GM23248 (cell line): ENCODE data around the gene TMEM39B. TPM values are rescaled to one million over a fixed set of nuclear protein-coding genes. Genes with fewer than 3 reads are reported as not detected.

Experiments used
- DNase-seq: peaks from one replicate; pipeline ENCODE4 v3.0.0-alpha.2; 2015
- H2AFZ ChIP-seq: fragments of 200-600 bp; sonication (generic); 2 replicates; pipeline ENCODE4 v1.6.1; 2016; ENCODE audit warnings: antibody characterized with exemption
- H3F3A ChIP-seq: fragments of 200-600 bp; sonication (generic); 2 replicates; pipeline ENCODE4 v1.6.1; 2016; ENCODE audit warnings: mild to moderate bottlenecking, antibody characterized with exemption, mixed run types; ENCODE audit not compliant: insufficient read depth
- H3K27ac ChIP-seq: fragments of 200-600 bp; sonication (generic); 2 replicates; pipeline ENCODE4 v1.5.1; 2016; ENCODE audit warnings: mild to moderate bottlenecking
- H3K27me3 ChIP-seq: fragments of 200-600 bp; sonication (generic); replicated peaks from 2 replicates; pipeline ENCODE4 v1.6.1; 2016; ENCODE audit warnings: mild to moderate bottlenecking; ENCODE audit not compliant: insufficient read depth
- H3K36me3 ChIP-seq: fragments of 200-600 bp; sonication (generic); 2 replicates; pipeline ENCODE4 v1.6.1; 2016; ENCODE audit warnings: low read depth, mild to moderate bottlenecking
- H3K4me1 ChIP-seq: fragments of 200-600 bp; sonication (generic); 2 replicates; pipeline ENCODE4 v1.6.1; 2016; ENCODE audit warnings: mild to moderate bottlenecking; ENCODE audit not compliant: insufficient read depth
- H3K4me2 ChIP-seq: fragments of 200-600 bp; sonication (generic); one replicate; pipeline ENCODE4 v1.6.1; 2016; ENCODE audit warnings: mild to moderate bottlenecking; ENCODE audit not compliant: unreplicated experiment
- H3K4me3 ChIP-seq: fragments of 200-600 bp; sonication (generic); 2 replicates; pipeline ENCODE4 v1.5.1; 2016; ENCODE audit warnings: mild to moderate bottlenecking
- H3K79me2 ChIP-seq: fragments of 200-600 bp; sonication (generic); 2 replicates; pipeline ENCODE4 v1.6.1; 2016; ENCODE audit warnings: mild to moderate bottlenecking; ENCODE audit not compliant: insufficient read depth
- H3K9ac ChIP-seq: fragments of 200-600 bp; sonication (generic); 2 replicates; pipeline ENCODE4 v1.6.1; 2016; ENCODE audit warnings: mild to moderate bottlenecking
- H3K9me2 ChIP-seq: fragments of 200-600 bp; sonication (generic); 2 replicates; pipeline ENCODE4 v1.6.1; 2016; ENCODE audit warnings: mixed run types, mild to moderate bottlenecking, moderate library complexity; ENCODE audit not compliant: insufficient read depth
- H3K9me3 ChIP-seq: fragments of 200-600 bp; sonication (generic); one replicate; pipeline ENCODE4 v1.6.1; 2017; ENCODE audit warnings: low read depth
- H4K20me1 ChIP-seq: fragments of 200-600 bp; sonication (generic); 2 replicates; pipeline ENCODE4 v1.6.0; 2016; ENCODE audit not compliant: insufficient read depth
- EZH2 ChIP-seq: fragments of 200-600 bp; sonication (generic); IDR thresholded peaks from 2 replicates; pipeline ENCODE4 v1.6.1; 2018; ENCODE audit warnings: antibody characterized with exemption, mild to moderate bottlenecking; ENCODE audit not compliant: insufficient read depth, poor library complexity, severe bottlenecking
- EZH2phosphoT487 ChIP-seq: fragments of 200-600 bp; sonication (generic); IDR thresholded peaks from 2 replicates; pipeline ENCODE4 v1.6.1; 2018; ENCODE audit warnings: antibody characterized with exemption, moderate library complexity, mild to moderate bottlenecking, low read depth; ENCODE audit not compliant: insufficient read depth
- WGBS, 2 experiments: methylation state at CpG; one replicate each; pipeline ENCODE4 v1.1.6; 2015 to 2017; ENCODE audit warnings: low lambda C conversion rate in 2 of 2, low coverage in 1 of 2; ENCODE audit errors: missing lambda C conversion rate in 2 of 2; 5-methylcytosine and 5-hydroxymethylcytosine counted together
- in situ Hi-C: fragments of 300-500 bp; cut with MboI; formaldehyde crosslinking; loops from 2 replicates; pipeline ENCODE4 v1.15.0; 2020
- polyA plus RNA-seq: library from polyadenylated mRNA; unstranded; fragments of >200 nt; fragmentation: Nextera tagmentation; extraction: Ambion mirVana; gene quantifications from 2 replicates; pipeline ENCODE4 v1.2.1, GENCODE V29; 2016
- total RNA-seq: library from RNA; depleted of rRNA; stranded (reverse); fragments of >200 nt; shearing (Covaris generic); gene quantifications from 2 replicates; pipeline ENCODE4 v1.2.3, GENCODE V29; 2014

TMEM39B gene
- total and polyA plus RNA-seq, 2 experiments from 2014 or later: 5.7 to 21.4 TPM

DNA sequence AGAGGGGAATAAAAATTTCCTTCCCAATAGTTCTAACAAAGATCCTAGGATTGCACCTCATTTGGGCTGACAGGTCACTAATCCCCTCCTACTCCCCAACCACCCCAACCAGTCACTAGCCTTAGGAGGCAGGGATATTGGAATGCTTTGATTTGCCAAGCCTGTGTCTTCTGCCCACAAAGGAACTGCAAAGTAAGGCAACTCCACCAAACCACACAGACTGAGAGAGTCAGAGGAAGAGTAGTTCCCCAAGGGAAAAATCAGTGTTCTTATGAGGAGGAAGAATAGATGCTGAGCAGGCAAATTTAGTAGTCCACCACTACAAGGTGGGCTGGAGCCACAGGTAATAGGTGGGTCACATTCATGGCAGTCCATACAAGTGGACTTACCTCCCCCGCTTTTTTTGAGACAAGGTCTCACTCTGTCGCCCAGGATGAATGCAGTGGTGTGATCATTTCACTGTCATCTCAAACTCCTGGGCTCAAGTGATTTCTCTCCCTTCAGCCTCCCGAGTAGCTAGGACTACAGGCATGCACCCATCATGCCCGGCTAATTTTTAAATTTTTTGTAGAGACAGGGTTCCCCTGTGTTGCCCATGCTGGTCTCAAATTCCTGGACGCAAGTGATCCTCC lies 3.7 kb upstream of the TMEM39B start:
- Histone ChIP-seq H3K4me3 (no peak overlapping the region), H3F3A (peaks cover 52% of the 10 kb centered on the region), H3K36me3 (no peaks in the 10 kb centered on the region), H2AFZ (no peak overlapping the region), H3K79me2 (peaks cover 10% of the 10 kb centered on the region), H4K20me1 (no peaks in the 10 kb centered on the region), H3K4me1 (peaks cover 31% of the 10 kb centered on the region), H3K4me2 (no peak overlapping the region), H3K9me3 (no peaks in the 10 kb centered on the region), H3K27ac (peak overlapping the region; percentile 21), H3K27me3 (no peaks in the 10 kb centered on the region), H3K9me2 (no peaks in the 10 kb centered on the region), H3K9ac (no peak overlapping the region)
- TF ChIP-seq EZH2phosphoT487: no peak
- no peak for TF ChIP-seq EZH2
- 76 to 83% methylated on average over 5 of the region's 5 CpGs for WGBS, 2 experiments
- in situ Hi-C loops: no loop called here
- peak; percentile 79 for DNase-seq

DNA sequence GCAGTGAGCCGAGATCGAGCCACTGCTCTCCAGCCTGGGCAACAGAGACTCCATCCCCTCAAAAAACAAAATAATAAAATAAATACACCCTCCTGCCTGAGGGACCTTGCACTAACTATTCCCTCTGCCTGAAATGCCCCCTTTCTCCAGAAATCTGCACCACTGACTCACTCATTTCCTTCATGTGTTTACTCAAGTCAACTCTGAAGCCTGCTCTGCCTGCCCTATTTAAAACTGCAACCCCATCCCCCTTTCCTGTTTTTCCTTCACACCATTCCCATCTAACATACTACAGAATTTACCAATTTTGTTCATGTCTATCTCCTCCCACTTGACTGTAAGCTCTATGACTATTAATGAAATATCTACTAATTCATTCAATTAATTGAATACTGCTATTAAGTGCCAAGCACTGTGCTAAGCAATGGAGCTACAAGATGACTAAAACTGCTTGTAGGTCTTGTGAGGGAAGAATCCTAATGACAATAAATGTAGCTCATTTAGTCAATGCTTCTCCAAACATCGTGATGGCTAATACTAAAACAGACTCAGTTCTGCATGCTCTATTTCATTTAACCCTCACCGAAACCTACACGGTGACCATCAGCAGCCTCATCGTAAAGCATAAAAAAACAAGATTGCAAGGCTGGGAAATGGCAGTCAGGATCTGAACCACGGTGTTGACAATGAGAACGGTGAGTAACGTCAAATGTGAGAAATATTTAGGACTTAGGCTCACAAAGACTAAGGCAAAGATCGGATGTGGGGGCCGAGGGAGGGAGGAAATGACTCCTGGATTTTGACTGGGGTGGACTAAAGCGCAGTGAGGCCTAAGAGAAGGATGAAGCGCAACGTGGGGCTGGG lies 749 bp upstream of the TMEM39B start:
- peaks cover 19% of the 10 kb centered on the region for H3K79me2 ChIP-seq
- H3K4me1 ChIP-seq: peaks cover 24% of the 10 kb centered on the region
- no peaks in the 10 kb centered on the region for H4K20me1 ChIP-seq
- TF ChIP-seq EZH2phosphoT487 (no peak), EZH2 (no peak)
- H3K9me3 ChIP-seq: no peaks in the 10 kb centered on the region
- in situ Hi-C loops: no loop called here
- no peaks in the 10 kb centered on the region for H3K27me3 ChIP-seq
- peak; percentile 81 for DNase-seq
- no peaks in the 10 kb centered on the region for H3K9me2 ChIP-seq
- peak overlapping the region; percentile 80 for H3K9ac ChIP-seq
- H3F3A ChIP-seq: peaks cover 30% of the 10 kb centered on the region
- H3K27ac ChIP-seq: peak overlapping the region; percentile 75
- H3K4me3 ChIP-seq: peak overlapping the region; percentile 85
- WGBS, 2 experiments: 15 to 16% methylated on average over 14 of the region's 14 CpGs
- H3K36me3 ChIP-seq: peaks cover 5% of the 10 kb centered on the region; the same call in 1 of the 2 replicates
- H2AFZ ChIP-seq: peak overlapping the region; percentile 81
- H3K4me2 ChIP-seq: peak overlapping the region; percentile 87

DNA sequence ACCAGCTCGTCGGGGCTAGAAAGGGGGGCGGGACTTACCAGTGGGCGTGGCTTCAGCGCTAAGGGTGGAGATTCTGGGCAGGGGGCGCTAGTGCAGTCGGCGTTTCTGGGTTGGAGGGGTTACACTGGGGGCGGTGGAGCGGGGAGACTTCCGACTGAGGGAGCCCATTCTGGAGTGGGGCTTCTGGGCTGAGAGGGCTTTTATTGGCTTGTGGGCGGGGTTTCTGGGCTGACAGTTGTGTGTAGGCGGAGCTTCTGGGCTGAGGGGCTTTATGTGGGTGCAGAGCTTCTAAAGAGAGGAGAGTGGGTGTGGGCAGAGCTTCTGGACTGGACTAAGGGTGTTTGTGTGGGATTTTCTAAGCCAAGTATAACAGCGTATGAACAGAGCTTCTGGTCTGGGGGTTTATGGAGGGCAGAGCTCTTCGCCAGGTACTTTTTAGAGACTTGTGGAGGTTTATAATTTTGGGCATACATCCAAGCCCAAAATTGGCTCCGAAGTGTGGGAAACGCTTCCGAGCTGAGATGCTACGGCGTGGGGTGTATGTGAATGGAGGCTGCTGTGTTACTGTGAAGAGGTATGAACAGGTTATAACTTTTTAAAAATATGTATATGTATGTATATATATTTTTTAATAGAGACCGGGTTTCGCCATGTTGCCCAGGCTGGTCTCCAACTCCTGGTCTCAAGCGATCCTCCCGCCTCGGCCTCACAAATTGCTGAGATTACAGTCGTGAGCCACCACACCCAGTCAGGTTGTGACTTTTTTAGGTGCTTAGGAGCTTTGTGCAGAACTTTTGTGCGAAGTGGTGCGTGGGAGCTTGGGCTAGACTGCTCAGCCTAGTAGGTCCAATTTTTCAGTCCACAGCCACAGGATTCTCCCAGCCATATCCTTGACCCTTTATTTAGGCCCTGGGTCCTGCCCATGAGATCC lies 825 bp downstream of the TMEM39B start:
- H3K27me3 ChIP-seq: no peaks in the 10 kb centered on the region
- 24 to 44% methylated on average over 16 to 28 of the region's 28 CpGs for WGBS, 2 experiments
- H3K4me3 ChIP-seq: peak overlapping the region; percentile 85

DNA sequence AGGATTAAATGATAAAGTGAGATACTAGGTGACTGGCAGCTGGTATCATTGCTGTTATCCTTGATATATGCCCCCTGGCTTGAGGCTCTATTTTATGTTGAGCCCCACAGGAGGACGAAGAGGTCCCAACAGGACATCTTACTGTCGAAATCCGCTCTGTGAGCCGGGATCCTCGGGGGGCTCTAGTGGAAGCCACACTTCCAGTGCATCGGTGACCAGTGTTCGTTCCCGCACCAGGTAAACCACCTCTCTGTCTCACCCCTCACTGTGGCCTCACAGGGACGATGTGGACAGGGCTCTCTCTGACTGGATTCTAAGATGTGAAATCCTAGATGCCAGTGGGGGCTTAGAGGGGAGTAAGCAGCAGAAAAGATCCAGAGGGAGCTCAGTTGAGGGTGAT lies 2.1 kb downstream of the TMEM39B start:
- H3K9me3 ChIP-seq: no peaks in the 10 kb centered on the region
- H3K27ac ChIP-seq: no peak overlapping the region
- no peak overlapping the region for H2AFZ ChIP-seq
- in situ Hi-C loops: no loop called here
- DNase-seq: no peak
- no peak overlapping the region for H3K4me3 ChIP-seq
- H3K4me2 ChIP-seq: no peak overlapping the region
- 94 to 96% methylated on average over 9 of the region's 9 CpGs for WGBS, 2 experiments
- H3K4me1 ChIP-seq: peaks cover 21% of the 10 kb centered on the region
- H3F3A ChIP-seq: peaks cover 11% of the 10 kb centered on the region
- no peak for TF ChIP-seq EZH2
- TF ChIP-seq EZH2phosphoT487: no peak
- H4K20me1 ChIP-seq: no peaks in the 10 kb centered on the region
- peaks cover 19% of the 10 kb centered on the region for H3K79me2 ChIP-seq
- no peaks in the 10 kb centered on the region for H3K9me2 ChIP-seq
- no peaks in the 10 kb centered on the region for H3K27me3 ChIP-seq
- no peak overlapping the region for H3K9ac ChIP-seq
- peaks cover 21% of the 10 kb centered on the region for H3K36me3 ChIP-seq

More for the DNA sequence above, 825 bp downstream of the TMEM39B start:
- H3K36me3 ChIP-seq: peaks cover 15% of the 10 kb centered on the region
- H3K27ac ChIP-seq: peak overlapping the region; percentile 75
- in situ Hi-C loops: no loop called here
- peaks cover 24% of the 10 kb centered on the region for H3K4me1 ChIP-seq
- peak overlapping the region; percentile 87 for H3K4me2 ChIP-seq
- H3K9ac ChIP-seq: peak overlapping the region; percentile 80
- no peak for TF ChIP-seq EZH2phosphoT487
- TF ChIP-seq EZH2: no peak
- peaks cover 19% of the 10 kb centered on the region for H3K79me2 ChIP-seq
- no peaks in the 10 kb centered on the region for H3K9me2 ChIP-seq
- no peaks in the 10 kb centered on the region for H3K9me3 ChIP-seq
- H3F3A ChIP-seq: peaks cover 22% of the 10 kb centered on the region
- H4K20me1 ChIP-seq: no peaks in the 10 kb centered on the region
- no peak for DNase-seq
- peak overlapping the region; percentile 81 for H2AFZ ChIP-seq
